ENCODE data around the gene RELN. TPM values are rescaled to one million over a fixed set of nuclear protein-coding genes. Genes with fewer than 3 reads are reported as not detected.

Gene RELN
- total and polyA plus RNA-seq, 2 donors (not counting 1 experiment from before 2014, with no cell fraction given): not detected

- no peaks in the 10 kb centered on the region for H3K4me1 Mint-ChIP-seq
- DNase-seq (no peak), ATAC-seq (ENCODE audit: low read depth) (no peak)
- no peaks in the 10 kb centered on the region for H3K9me3 Mint-ChIP-seq (ENCODE audit: insufficient read depth)
- H3K9ac ChIP-seq (ENCODE audit: low read length): no peak overlapping the region
- no peak overlapping the region for H3K4me3 Mint-ChIP-seq
- H4K20me1 ChIP-seq (ENCODE audit: control insufficient read depth, insufficient read depth, low read length, poor library complexity, severe bottlenecking): no peaks in the 10 kb centered on the region
- H3K27ac Mint-ChIP-seq: no peak overlapping the region
- CTCF ChIA-PET: interaction anchor here (0.7 kb wide), 1 partner anchor 20 kb away, joined by 3 read pairs; no protein-coding TSS in a partner anchor
- H3K9me3 ChIP-seq (ENCODE audit: control extremely low read depth in 1 of 3, control insufficient read depth in 2 of 3, insufficient read depth in 1 of 3, low read length in 2 of 3): no peaks in the 10 kb centered on the region
- H3K4me1 ChIP-seq (ENCODE audit: control insufficient read depth in 2 of 2, insufficient read depth in 2 of 2, low read length in 2 of 2): no peaks in the 10 kb centered on the region
- no peak overlapping the region for H2AFZ ChIP-seq (ENCODE audit: insufficient read depth, low read depth, low read length, poor library complexity, severe bottlenecking)
- no peaks in the 10 kb centered on the region for H3K27me3 Mint-ChIP-seq
- no peaks in the 10 kb centered on the region for H3K27me3 ChIP-seq (replicated peaks in 1 of 4; ENCODE audit: control extremely low read depth in 1 of 4, control insufficient read depth in 3 of 4, insufficient read depth in 4 of 4, low read length in 3 of 4)
- no peak overlapping the region for H3K27ac ChIP-seq (ENCODE audit: low read length in 2 of 2)
- POLR2A ChIA-PET: no interaction called here
- TF ChIP-seq EZH2 (IDR thresholded peaks at IDR 0.05; ENCODE audit: borderline replicate concordance, insufficient read depth, low read depth, low read length, poor library complexity, severe bottlenecking) (no peak), CTCF (IDR thresholded peaks at IDR 0.05) (no peak)
- H3K4me3 ChIP-seq (ENCODE audit: control extremely low read depth in 1 of 5, extremely low read depth in 1 of 5, insufficient read depth in 1 of 5, low read depth in 2 of 5, low read length in 4 of 5): no peak overlapping the region
- H3K4me2 ChIP-seq (replicated peaks; ENCODE audit: low read depth, low read length, poor library complexity, severe bottlenecking): no peak overlapping the region
- WGBS (ENCODE audit: insufficient coverage): 86% methylated on average over 4 of the region's 8 CpGs
- no peaks in the 10 kb centered on the region for H3K36me3 ChIP-seq (replicated peaks in 1 of 2; ENCODE audit: control extremely low read depth in 1 of 2, control insufficient read depth in 1 of 2, extremely low read depth in 1 of 2, insufficient read depth in 2 of 2, low read length in 1 of 2)
- intact Hi-C loops (cut with micrococcal nuclease): no loop called here
- H3K79me2 ChIP-seq (ENCODE audit: control insufficient read depth, insufficient read depth, low read length): no peaks in the 10 kb centered on the region
These were observed 224.6 kb downstream of the RELN start for GRCh38 chr7:103764901-103765300.

GRCh38 chr7:103762877-103763276 is 226.6 kb downstream of the RELN start:
- no peaks in the 10 kb centered on the region for H3K36me3 ChIP-seq (replicated peaks in 1 of 2; ENCODE audit: control extremely low read depth in 1 of 2, control insufficient read depth in 1 of 2, extremely low read depth in 1 of 2, insufficient read depth in 2 of 2, low read length in 1 of 2)
- ATAC-seq (ENCODE audit: low read depth) (no peak), DNase-seq (no peak)
- POLR2A ChIA-PET: no interaction called here
- H3K79me2 ChIP-seq (ENCODE audit: control insufficient read depth, insufficient read depth, low read length): no peaks in the 10 kb centered on the region
- no peaks in the 10 kb centered on the region for H3K4me1 ChIP-seq (ENCODE audit: control insufficient read depth in 2 of 2, insufficient read depth in 2 of 2, low read length in 2 of 2)
- no peak overlapping the region for H3K4me3 ChIP-seq (ENCODE audit: control extremely low read depth in 1 of 5, extremely low read depth in 1 of 5, insufficient read depth in 1 of 5, low read depth in 2 of 5, low read length in 4 of 5)
- H3K27ac Mint-ChIP-seq: no peak overlapping the region
- CTCF ChIA-PET: no interaction called here
- H4K20me1 ChIP-seq (ENCODE audit: control insufficient read depth, insufficient read depth, low read length, poor library complexity, severe bottlenecking): no peaks in the 10 kb centered on the region
- H3K9me3 Mint-ChIP-seq (ENCODE audit: insufficient read depth): no peaks in the 10 kb centered on the region
- H3K27me3 ChIP-seq (replicated peaks in 1 of 4; ENCODE audit: control extremely low read depth in 1 of 4, control insufficient read depth in 3 of 4, insufficient read depth in 4 of 4, low read length in 3 of 4): no peaks in the 10 kb centered on the region
- H3K9ac ChIP-seq (ENCODE audit: low read length): no peak overlapping the region
- H3K27me3 Mint-ChIP-seq: no peaks in the 10 kb centered on the region
- no peaks in the 10 kb centered on the region for H3K9me3 ChIP-seq (ENCODE audit: control extremely low read depth in 1 of 3, control insufficient read depth in 2 of 3, insufficient read depth in 1 of 3, low read length in 2 of 3)
- H2AFZ ChIP-seq (ENCODE audit: insufficient read depth, low read depth, low read length, poor library complexity, severe bottlenecking): no peak overlapping the region
- H3K4me1 Mint-ChIP-seq: no peaks in the 10 kb centered on the region
- TF ChIP-seq CTCF (IDR thresholded peaks at IDR 0.05) (no peak), EZH2 (IDR thresholded peaks at IDR 0.05; ENCODE audit: borderline replicate concordance, insufficient read depth, low read depth, low read length, poor library complexity, severe bottlenecking) (no peak)
- no peak overlapping the region for H3K4me2 ChIP-seq (replicated peaks; ENCODE audit: low read depth, low read length, poor library complexity, severe bottlenecking)
- no peak overlapping the region for H3K4me3 Mint-ChIP-seq
- no CpG with 5 or more reads among the region's 1 CpG for WGBS (ENCODE audit: insufficient coverage)
- no peak overlapping the region for H3K27ac ChIP-seq (ENCODE audit: low read length in 2 of 2)
- intact Hi-C loops (cut with micrococcal nuclease): no loop called here

Measured in B cell (primary cell).